Keratinocyte (primary cell): ENCODE data around the gene HPS1. TPM values are rescaled to one million over a fixed set of nuclear protein-coding genes. Genes with fewer than 3 reads are reported as not detected.

Source experiments
- DNase-seq: peaks from one replicate; pipeline ENCODE4 v3.0.0-alpha.2; 2011; ENCODE audit warnings: low read depth, missing footprints, low spot score
- FAIRE-seq: peaks from 2 replicates; lab custom pipeline; 2011; peaks lifted over from hg19 to GRCh38; lab: Jason Lieb, UNC
- H2AFZ ChIP-seq: 2 replicates; pipeline ENCODE4 v1.6.0; 2012; ENCODE audit warnings: low read length, control low read depth, inconsistent platforms; ENCODE audit not compliant: control insufficient read depth
- H3K27ac ChIP-seq: 2 replicates; pipeline ENCODE4 v1.5.1; 2011; ENCODE audit warnings: low read length; ENCODE audit not compliant: control insufficient read depth, insufficient read depth
- H3K27me3 ChIP-seq: 3 replicates; pipeline ENCODE4 v1.6.0; 2011; ENCODE audit warnings: low read length; ENCODE audit not compliant: control insufficient read depth, insufficient read depth; ENCODE audit errors: extremely low read depth
- H3K36me3 ChIP-seq, 2 experiments: 2 replicates in 1 of 2; 3 replicates in 1 of 2; pipeline ENCODE4 v1.5.1; 2011; ENCODE audit warnings: low read length in 2 of 2, mild to moderate bottlenecking in 1 of 2; ENCODE audit not compliant: control insufficient read depth in 2 of 2, insufficient read depth in 2 of 2; ENCODE audit errors: extremely low read depth in 1 of 2
- H3K4me1 ChIP-seq: 3 replicates; pipeline ENCODE4 v1.5.1; 2011; ENCODE audit warnings: low read length; ENCODE audit not compliant: control insufficient read depth, insufficient read depth; ENCODE audit errors: extremely low read depth
- H3K4me2 ChIP-seq: 3 replicates; pipeline ENCODE4 v1.6.0; 2011; ENCODE audit warnings: low read depth, low read length; ENCODE audit not compliant: control insufficient read depth, insufficient read depth; ENCODE audit errors: extremely low read depth
- H3K4me3 ChIP-seq, 3 experiments: fragments of 200-600 bp in 1 of 3; sonication (generic) in 1 of 3; 2 replicates in 2 of 3; 3 replicates in 1 of 3; pipeline ENCODE4 v1.5.1; 2011 to 2016; ENCODE audit warnings: low read length in 3 of 3, mild to moderate bottlenecking in 3 of 3, control low read depth in 2 of 3, inconsistent platforms in 1 of 3, low read depth in 1 of 3, mixed read lengths in 1 of 3, mixed run types in 1 of 3, moderate library complexity in 1 of 3; ENCODE audit not compliant: control insufficient read depth in 2 of 3, insufficient read depth in 2 of 3; ENCODE audit errors: extremely low read depth in 1 of 3
- H3K79me2 ChIP-seq: 2 replicates; pipeline ENCODE4 v1.6.0; 2012; ENCODE audit warnings: low read length; ENCODE audit not compliant: control insufficient read depth, insufficient read depth
- H3K9ac ChIP-seq: 3 replicates; pipeline ENCODE4 v1.6.0; 2011; ENCODE audit warnings: low read length; ENCODE audit not compliant: control insufficient read depth, insufficient read depth; ENCODE audit errors: extremely low read depth
- H3K9me1 ChIP-seq: 3 replicates; pipeline ENCODE4 v1.6.0; 2011; ENCODE audit warnings: low read length; ENCODE audit not compliant: control insufficient read depth, insufficient read depth; ENCODE audit errors: extremely low read depth
- H3K9me3 ChIP-seq: 2 replicates; pipeline ENCODE4 v1.5.1; 2012; ENCODE audit warnings: low read depth, low read length; ENCODE audit not compliant: control insufficient read depth
- H4K20me1 ChIP-seq: 3 replicates; pipeline ENCODE4 v1.6.0; 2011; ENCODE audit warnings: low read length; ENCODE audit not compliant: control insufficient read depth, insufficient read depth; ENCODE audit errors: extremely low read depth
- EZH2 ChIP-seq: IDR thresholded peaks from one replicate; pipeline ENCODE4 v1.6.1; 2012; ENCODE audit warnings: inconsistent platforms, mild to moderate bottlenecking, low read length, moderate library complexity
- dilution Hi-C: fragments of 300-500 bp; cut with MboI; formaldehyde crosslinking; loops from one replicate; pipeline ENCODE4 v1.7.0; 2020; ENCODE audit warnings: low sequenced_read_pairs; ENCODE audit not compliant: extremely low pct_ligation_motif_present
- polyA plus RNA-seq, 5 experiments: library from polyadenylated mRNA; depleted of rRNA in 3 of 5; stranded (reverse) in 3 of 5; stranded (forward) in 1 of 5; unstranded in 1 of 5; fragments of >200 nt; gene quantifications; 1 replicate in 1 of 5; 2 replicates in 3 of 5; 3 replicates in 1 of 5; pipeline versions ENCODE4 v1.2.1 to v1.2.3, GENCODE V29; 2011 to 2012; ENCODE audit warnings: missing spikeins in 2 of 5, low read depth in 1 of 5, low replicate concordance in 1 of 5
- TF ChIP-seq, protein P1 (sequence below), 3 experiments: IDR thresholded peaks in 1 of 3; conservative IDR thresholded peaks in 1 of 3; optimal IDR thresholded peaks in 1 of 3; 2 replicates in 2 of 3; 3 replicates in 1 of 3; pipeline versions ENCODE3 to v1.5.1; 2011; ENCODE audit warnings: low read length in 3 of 3, mild to moderate bottlenecking in 3 of 3, moderate library complexity in 2 of 3, control low read depth in 1 of 3, inconsistent platforms in 1 of 3; ENCODE audit not compliant: insufficient read depth in 2 of 3; ENCODE audit errors: extremely low read depth in 1 of 3

The HPS1 gene
- polyA plus RNA-seq, 1 donor (not counting 4 experiments of a cell fraction or from before 2014, with no cell fraction given), result 39.4 TPM

DNA sequence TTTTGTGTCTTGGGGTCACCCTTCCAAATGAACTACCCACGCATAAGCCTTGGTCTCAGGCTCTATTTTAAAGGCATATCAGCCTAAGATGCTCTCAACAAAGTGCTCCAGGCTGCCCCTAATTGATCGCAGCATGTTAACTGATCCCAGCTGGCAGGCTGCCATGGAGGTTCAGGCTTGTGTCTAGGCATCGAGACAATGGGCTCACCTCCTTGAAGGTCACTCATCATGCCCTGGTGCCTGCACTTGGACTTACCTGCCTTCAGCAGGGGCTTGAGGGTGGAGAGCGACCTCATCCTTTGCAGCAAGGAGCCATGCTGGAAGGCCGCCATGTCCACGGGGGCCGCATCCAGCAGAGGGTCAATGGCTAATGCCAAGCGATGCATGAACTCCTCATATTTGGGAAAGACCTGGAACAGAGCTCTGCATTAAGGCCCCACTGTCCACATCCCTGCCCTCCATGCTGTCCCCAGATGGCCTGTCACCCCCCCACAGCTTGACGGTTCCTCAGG is 49.6 kb downstream of the HPS1 start:
- no peaks in the 10 kb centered on the region for H3K79me2 ChIP-seq
- H3K36me3 ChIP-seq, result no peaks in the 10 kb centered on the region
- H3K27me3 ChIP-seq, result no peaks in the 10 kb centered on the region
- H3K9me3 ChIP-seq, result no peaks in the 10 kb centered on the region
- H3K9ac ChIP-seq, result no peak overlapping the region
- no peak overlapping the region for H3K27ac ChIP-seq
- FAIRE-seq (no peak), DNase-seq (no peak)
- no peak overlapping the region for H2AFZ ChIP-seq
- TF ChIP-seq, protein P1, sequence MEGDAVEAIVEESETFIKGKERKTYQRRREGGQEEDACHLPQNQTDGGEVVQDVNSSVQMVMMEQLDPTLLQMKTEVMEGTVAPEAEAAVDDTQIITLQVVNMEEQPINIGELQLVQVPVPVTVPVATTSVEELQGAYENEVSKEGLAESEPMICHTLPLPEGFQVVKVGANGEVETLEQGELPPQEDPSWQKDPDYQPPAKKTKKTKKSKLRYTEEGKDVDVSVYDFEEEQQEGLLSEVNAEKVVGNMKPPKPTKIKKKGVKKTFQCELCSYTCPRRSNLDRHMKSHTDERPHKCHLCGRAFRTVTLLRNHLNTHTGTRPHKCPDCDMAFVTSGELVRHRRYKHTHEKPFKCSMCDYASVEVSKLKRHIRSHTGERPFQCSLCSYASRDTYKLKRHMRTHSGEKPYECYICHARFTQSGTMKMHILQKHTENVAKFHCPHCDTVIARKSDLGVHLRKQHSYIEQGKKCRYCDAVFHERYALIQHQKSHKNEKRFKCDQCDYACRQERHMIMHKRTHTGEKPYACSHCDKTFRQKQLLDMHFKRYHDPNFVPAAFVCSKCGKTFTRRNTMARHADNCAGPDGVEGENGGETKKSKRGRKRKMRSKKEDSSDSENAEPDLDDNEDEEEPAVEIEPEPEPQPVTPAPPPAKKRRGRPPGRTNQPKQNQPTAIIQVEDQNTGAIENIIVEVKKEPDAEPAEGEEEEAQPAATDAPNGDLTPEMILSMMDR (optimal IDR thresholded peaks at IDR 0.05 in 1 of 3, IDR thresholded peaks at IDR 0.05 in 1 of 3, conservative IDR thresholded peaks at IDR 0.05 in 1 of 3; ENCODE audit: extremely low read depth in 1 of 3, insufficient read depth in 2 of 3, low read length in 3 of 3), result no peak
- TF ChIP-seq EZH2, result no peak
- H3K4me3 ChIP-seq, result no peak overlapping the region
- H3K4me1 ChIP-seq, result no peaks in the 10 kb centered on the region
- dilution Hi-C loops, result no loop called here
- no peak overlapping the region for H3K4me2 ChIP-seq
- no peaks in the 10 kb centered on the region for H3K9me1 ChIP-seq
- no peaks in the 10 kb centered on the region for H4K20me1 ChIP-seq

DNA sequence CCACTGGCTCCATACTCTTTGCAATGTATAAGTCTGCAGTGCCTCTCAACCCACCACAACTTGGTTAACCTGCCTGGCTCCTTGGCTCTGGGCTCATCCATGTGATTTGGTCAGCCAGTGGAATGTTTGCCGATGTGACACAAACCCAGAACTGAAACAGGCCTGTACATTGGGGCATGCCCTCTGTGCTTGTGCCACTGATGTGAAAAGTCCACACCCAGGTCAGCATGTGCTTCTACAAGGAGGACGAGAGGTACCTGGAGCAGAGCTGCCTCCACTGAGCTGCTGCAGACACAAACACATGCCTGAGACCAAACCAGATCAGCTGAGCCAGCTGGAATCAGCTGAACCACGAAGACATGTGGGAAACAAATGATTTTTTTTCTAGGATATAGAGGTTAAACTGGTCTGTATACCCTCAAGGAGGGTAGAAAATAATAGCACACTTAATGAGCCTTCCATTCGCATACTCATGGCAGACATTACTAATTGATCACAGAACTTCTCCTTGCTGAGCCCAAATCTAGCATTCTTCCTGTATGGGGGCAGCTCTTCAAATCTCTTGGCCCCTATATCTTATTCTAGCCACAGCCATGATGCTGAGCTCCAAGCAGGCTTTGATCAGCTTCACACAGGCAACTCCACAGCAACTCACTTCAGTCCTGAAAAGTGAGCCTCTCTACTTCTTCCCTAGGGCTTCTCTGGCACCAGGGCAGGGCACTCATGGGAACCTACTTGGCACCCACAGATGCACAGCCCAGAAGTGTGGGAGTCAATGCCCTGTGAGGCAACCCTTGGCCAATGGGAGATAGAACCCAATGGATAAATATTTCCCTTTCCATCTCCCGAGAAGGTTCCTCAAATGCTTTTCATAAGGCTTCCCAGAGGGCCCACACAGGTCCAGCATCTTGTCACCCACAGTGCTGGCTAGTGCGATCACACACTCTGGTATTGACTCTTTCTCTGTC is 50.4 kb downstream of the HPS1 start:
- H3K4me2 ChIP-seq, result no peak overlapping the region
- FAIRE-seq, result no peak
- H3K9ac ChIP-seq, result no peak overlapping the region
- no peak overlapping the region for H2AFZ ChIP-seq
- dilution Hi-C loops, result no loop called here
- H4K20me1 ChIP-seq, result no peaks in the 10 kb centered on the region
- H3K27me3 ChIP-seq, result no peaks in the 10 kb centered on the region
- H3K9me3 ChIP-seq, result no peaks in the 10 kb centered on the region
- no peak for TF ChIP-seq EZH2
- TF ChIP-seq, protein P1 (optimal IDR thresholded peaks at IDR 0.05 in 1 of 3, IDR thresholded peaks at IDR 0.05 in 1 of 3, conservative IDR thresholded peaks at IDR 0.05 in 1 of 3; ENCODE audit: extremely low read depth in 1 of 3, insufficient read depth in 2 of 3, low read length in 3 of 3), result no peak
- H3K36me3 ChIP-seq, result no peaks in the 10 kb centered on the region
- H3K79me2 ChIP-seq, result no peaks in the 10 kb centered on the region
- peaks cover 7% of the 10 kb centered on the region for H3K4me1 ChIP-seq
- no peaks in the 10 kb centered on the region for H3K9me1 ChIP-seq
- H3K4me3 ChIP-seq, result no peak overlapping the region
- no peak overlapping the region for H3K27ac ChIP-seq
- no peak for DNase-seq
